B cell (primary cell): ENCODE data around the gene C10orf90. TPM values are rescaled to one million over a fixed set of nuclear protein-coding genes. Genes with fewer than 3 reads are reported as not detected.

ENCODE experiments used
- ATAC-seq: fragments of 200-7000 bp; cut with Tn5 transposase; one replicate; pipeline ENCODE4 v1.10.0; 2021; ENCODE audit warnings: low read depth, mild to moderate bottlenecking, moderate number of reproducible peaks, moderate library complexity
- CTCF ChIA-PET: fragments of 350-600 bp; sonication (Branson Sonifier 250); formaldehyde crosslinking; loops from one replicate; lab custom pipeline; 2021; ENCODE audit warnings: antibody characterized with exemption, inconsistent platforms; lab: Charles Lee
- POLR2A ChIA-PET: fragments of 350-600 bp; sonication (Branson Sonifier 250); formaldehyde crosslinking; loops from one replicate; lab custom pipeline; 2021; ENCODE audit warnings: antibody characterized with exemption; lab: Charles Lee
- DNase-seq: peaks from one replicate; pipeline ENCODE4 v3.0.0; 2013
- H2AFZ ChIP-seq: 2 replicates; pipeline ENCODE4 v1.6.1; 2012; ENCODE audit warnings: mild to moderate bottlenecking, low read depth, low read length; ENCODE audit not compliant: insufficient read depth, poor library complexity, severe bottlenecking
- H3K27ac ChIP-seq, 2 donors: 1 replicate in 1 of 2; 2 replicates in 1 of 2; pipeline ENCODE4 v1.5.1; 2012 to 2013; ENCODE audit warnings: low read length in 2 of 2, mild to moderate bottlenecking in 2 of 2, moderate library complexity in 1 of 2
- H3K27me3 ChIP-seq, 4 experiments: fragments of 200-600 bp in 1 of 4; sonication (generic) in 1 of 4; replicated peaks in 1 of 4; 1 replicate in 2 of 4; 2 replicates in 2 of 4; pipeline versions ENCODE4 v1.6.1 to v1.7.0; 2013 to 2016; ENCODE audit warnings: low read length in 3 of 4, mild to moderate bottlenecking in 2 of 4, mixed read lengths in 1 of 4, moderate library complexity in 1 of 4; ENCODE audit not compliant: insufficient read depth in 4 of 4, control insufficient read depth in 3 of 4; ENCODE audit errors: control extremely low read depth in 1 of 4
- H3K36me3 ChIP-seq, 2 experiments: replicated peaks in 1 of 2; 1 replicate in 1 of 2; 2 replicates in 1 of 2; pipeline versions ENCODE4 v1.6.1 to v1.7.1; 2013; ENCODE audit warnings: low read length in 1 of 2; ENCODE audit not compliant: insufficient read depth in 2 of 2, control insufficient read depth in 1 of 2; ENCODE audit errors: control extremely low read depth in 1 of 2, extremely low read depth in 1 of 2
- H3K4me1 ChIP-seq, 2 donors: fragments of 200-600 bp in 1 of 2; sonication (generic) in 1 of 2; 1 replicate in 1 of 2; 2 replicates in 1 of 2; pipeline versions ENCODE4 v1.5.1 to v1.6.1; 2013 to 2017; ENCODE audit warnings: low read length in 2 of 2; ENCODE audit not compliant: control insufficient read depth in 2 of 2, insufficient read depth in 2 of 2
- H3K4me2 ChIP-seq: replicated peaks from 2 replicates; pipeline ENCODE3; 2012; ENCODE audit warnings: mild to moderate bottlenecking, low read depth, low read length; ENCODE audit not compliant: poor library complexity, severe bottlenecking
- H3K4me3 ChIP-seq, 5 experiments: fragments of 200-600 bp in 1 of 5; sonication (generic) in 1 of 5; 1 replicate in 3 of 5; 2 replicates in 2 of 5; pipeline versions ENCODE4 v1.5.1 to v1.7.0; 2011 to 2016; ENCODE audit warnings: low read length in 4 of 5, mild to moderate bottlenecking in 4 of 5, low read depth in 2 of 5, control low read depth in 1 of 5, moderate library complexity in 1 of 5; ENCODE audit not compliant: insufficient read depth in 1 of 5; ENCODE audit errors: control extremely low read depth in 1 of 5, extremely low read depth in 1 of 5
- H3K79me2 ChIP-seq: fragments of 200-600 bp; sonication (generic); one replicate; pipeline ENCODE4 v1.6.0; 2016; ENCODE audit warnings: low read length; ENCODE audit not compliant: control insufficient read depth, insufficient read depth
- H3K9ac ChIP-seq: fragments of 200-600 bp; sonication (generic); 2 replicates; pipeline ENCODE4 v1.6.1; 2017; ENCODE audit warnings: mild to moderate bottlenecking, low read length, moderate library complexity
- H3K9me3 ChIP-seq, 3 donors: one replicate each; pipeline versions ENCODE4 v1.6.1 to v1.7.1; 2013; ENCODE audit warnings: low read length in 2 of 3; ENCODE audit not compliant: control insufficient read depth in 2 of 3, insufficient read depth in 1 of 3; ENCODE audit errors: control extremely low read depth in 1 of 3
- H4K20me1 ChIP-seq: 2 replicates; pipeline ENCODE4 v1.6.0; 2012; ENCODE audit warnings: mild to moderate bottlenecking, low read length; ENCODE audit not compliant: insufficient read depth, control insufficient read depth, poor library complexity, severe bottlenecking
- H3K27ac Mint-ChIP-seq: one replicate; pipeline ENCODE4 v1.8.0; 2021; ENCODE audit warnings: mixed read lengths
- H3K27me3 Mint-ChIP-seq: one replicate; pipeline ENCODE4 v1.8.0; 2021; ENCODE audit warnings: mixed read lengths
- H3K4me1 Mint-ChIP-seq: one replicate; pipeline ENCODE4 v1.8.0; 2021; ENCODE audit warnings: mixed read lengths
- H3K4me3 Mint-ChIP-seq: one replicate; pipeline ENCODE4 v1.8.0; 2021; ENCODE audit warnings: mixed read lengths
- H3K9me3 Mint-ChIP-seq: one replicate; pipeline ENCODE4 v1.8.0; 2022; ENCODE audit warnings: mixed read lengths; ENCODE audit not compliant: insufficient read depth
- CTCF ChIP-seq: fragments of 200-600 bp; IDR thresholded peaks from one replicate; pipeline ENCODE4 v1.8.0; 2022; ENCODE audit warnings: antibody characterized with exemption, mild to moderate bottlenecking
- EZH2 ChIP-seq: IDR thresholded peaks from 2 replicates; pipeline ENCODE4 v1.6.1; 2012; ENCODE audit warnings: borderline replicate concordance, low read depth, mild to moderate bottlenecking, moderate library complexity, low read length; ENCODE audit not compliant: insufficient read depth, poor library complexity, severe bottlenecking
- WGBS: methylation state at CpG from one replicate; pipeline ENCODE4 v1.1.5; 2013; ENCODE audit warnings: missing lambda C conversion rate; ENCODE audit not compliant: insufficient coverage; 5-methylcytosine and 5-hydroxymethylcytosine counted together
- intact Hi-C: fragments of 100-400 bp; cut with micrococcal nuclease; formaldehyde crosslinking; loops from one replicate; pipeline ENCODE4 v1.10.0; 2022
- polyA plus RNA-seq: library from polyadenylated mRNA; depleted of rRNA; stranded (reverse); fragments of >200 nt; gene quantifications from 2 replicates; pipeline ENCODE4 v1.2.3, GENCODE V29; 2012
- total RNA-seq, 2 donors: library from RNA; stranded (reverse); fragments of 120-200 nt in 1 of 2; gene quantifications; 1 replicate in 1 of 2; 2 replicates in 1 of 2; pipeline versions ENCODE4 v1.2.3 to v1.2.4, GENCODE V29; 2013 to 2022

The C10orf90 gene
- total and polyA plus RNA-seq, 2 donors (not counting 1 experiment from before 2014, with no cell fraction given), result not detected

- no peak overlapping the region for H3K4me2 ChIP-seq
- POLR2A ChIA-PET, result no interaction called here
- H3K27ac ChIP-seq, result no peak overlapping the region
- no peaks in the 10 kb centered on the region for H3K9me3 Mint-ChIP-seq
- H2AFZ ChIP-seq, result no peak overlapping the region
- no peaks in the 10 kb centered on the region for H3K36me3 ChIP-seq
- H3K27me3 Mint-ChIP-seq, result peaks cover 3% of the 10 kb centered on the region
- H4K20me1 ChIP-seq, result no peaks in the 10 kb centered on the region
- no peak overlapping the region for H3K4me3 ChIP-seq
- H3K9me3 ChIP-seq, result no peaks in the 10 kb centered on the region
- DNase-seq (no peak), ATAC-seq (no peak)
- no peak overlapping the region for H3K9ac ChIP-seq
- H3K79me2 ChIP-seq, result no peaks in the 10 kb centered on the region
- no peak overlapping the region for H3K27ac Mint-ChIP-seq
- H3K4me1 Mint-ChIP-seq, result no peaks in the 10 kb centered on the region
- H3K27me3 ChIP-seq, result no peaks in the 10 kb centered on the region
- no peak overlapping the region for H3K4me3 Mint-ChIP-seq
- intact Hi-C loops, result no loop called here
- WGBS, result 50% methylated on average over 1 of the region's 2 CpGs
- TF ChIP-seq EZH2 (no peak), CTCF (no peak)
- no peaks in the 10 kb centered on the region for H3K4me1 ChIP-seq
- CTCF ChIA-PET, result no interaction called here
Observed at GRCh38 chr10:126431816-126432215, 238.7 kb downstream of the C10orf90 start.

GRCh38 chr10:126430512-126430911, 240.0 kb downstream of the C10orf90 start:
- Mint-ChIP-seq H3K27me3 (peaks cover 3% of the 10 kb centered on the region), H3K4me1 (no peaks in the 10 kb centered on the region), H3K27ac (no peak overlapping the region), H3K4me3 (no peak overlapping the region), H3K9me3 (no peaks in the 10 kb centered on the region)
- TF ChIP-seq EZH2, result no peak
- no peak for TF ChIP-seq CTCF
- no peak overlapping the region for H3K9ac ChIP-seq
- no peaks in the 10 kb centered on the region for H3K27me3 ChIP-seq
- H2AFZ ChIP-seq, result no peak overlapping the region
- no peak overlapping the region for H3K27ac ChIP-seq
- intact Hi-C loops, result no loop called here
- H3K4me1 ChIP-seq, result no peaks in the 10 kb centered on the region
- H3K79me2 ChIP-seq, result no peaks in the 10 kb centered on the region
- DNase-seq (no peak), ATAC-seq (no peak)
- no peaks in the 10 kb centered on the region for H4K20me1 ChIP-seq
- no peak overlapping the region for H3K4me3 ChIP-seq
- CTCF ChIA-PET, result no interaction called here
- no peaks in the 10 kb centered on the region for H3K36me3 ChIP-seq
- 100% methylated on average over 1 of the region's 2 CpGs for WGBS
- peaks cover 0 to 5% (median 0%) of the 10 kb centered on the region in 3 donors for H3K9me3 ChIP-seq
- POLR2A ChIA-PET, result no interaction called here
- H3K4me2 ChIP-seq, result no peak overlapping the region
